HG02938 (cell line): ENCODE results near the gene EDNRB.
"Not testable (repeated sequence)": the region's sequence is repeated elsewhere in the genome, so short reads cannot be mapped to it uniquely, and the experiment has no call there.

Source experiments
- ATAC-seq: cut with Tn5 transposase; IDR thresholded peaks from one replicate; pipeline ENCODE4 v1.9.1; 2021; ENCODE audit warnings: mild to moderate bottlenecking, moderate library complexity; ENCODE audit not compliant: unreplicated experiment

EDNRB gene

GRCh38 chr13:77918391-77919245 lies at the start of gene EDNRB:
Gene EDNRB, minus strand, starts transcription at chr13:77918831. Its CDS starts 258 bp downstream, at chr13:77918573.
- ATAC-seq = peak; percentile 40

- ATAC-seq = no peak
These were observed 48.0 kb upstream of the EDNRB start for GRCh38 chr13:77966671-77967070.

GRCh38 chr13:77952737-77953136 lies 34.1 kb upstream of the EDNRB start:
- ATAC-seq = no peak

- no peak for ATAC-seq
These were observed 33.6 kb upstream of the EDNRB start for GRCh38 chr13:77952276-77952675.

- no peak for ATAC-seq
These were observed 27.9 kb upstream of the EDNRB start for GRCh38 chr13:77946522-77946921.

GRCh38 chr13:77935063-77935462 lies 16.4 kb upstream of the EDNRB start:
- ATAC-seq = not testable (repeated sequence)

- ATAC-seq = peak; percentile 87
These were observed 11.8 kb upstream of the EDNRB start for GRCh38 chr13:77930430-77930829.

- peak; percentile 84 for ATAC-seq
These were observed 10.3 kb upstream of the EDNRB start for GRCh38 chr13:77928909-77929308.

GRCh38 chr13:77925616-77926015 lies 7.0 kb upstream of the EDNRB start:
- no peak for ATAC-seq

GRCh38 chr13:77919921-77920294 lies 1.3 kb upstream of the EDNRB start:
- ATAC-seq = no peak

- no peak for ATAC-seq
These were observed 752 bp upstream of the EDNRB start for GRCh38 chr13:77919246-77919920.

GRCh38 chr13:77916488-77916887 lies 2.1 kb downstream of the EDNRB start:
- no peak for ATAC-seq

- ATAC-seq = no peak
These were observed 2.9 kb downstream of the EDNRB start for GRCh38 chr13:77915686-77916085.

GRCh38 chr13:77913003-77913402 lies 5.6 kb downstream of the EDNRB start:
- ATAC-seq = no peak

- no peak for ATAC-seq
These were observed 6.9 kb downstream of the EDNRB start for GRCh38 chr13:77911751-77912150.

- ATAC-seq = no peak
These were observed 8.8 kb downstream of the EDNRB start for GRCh38 chr13:77909827-77910226.

GRCh38 chr13:77908531-77908930 lies 10.1 kb downstream of the EDNRB start:
- ATAC-seq = no peak

GRCh38 chr13:77907666-77908341 lies 10.8 kb downstream of the EDNRB start:
- no peak for ATAC-seq

- ATAC-seq = no peak
These were observed 14.6 kb downstream of the EDNRB start for GRCh38 chr13:77904031-77904430.

- no peak for ATAC-seq
These were observed 15.2 kb downstream of the EDNRB start for GRCh38 chr13:77903435-77903834.

- ATAC-seq = no peak
These were observed 16.2 kb downstream of the EDNRB start for GRCh38 chr13:77902319-77902963.
